ENCODE data around the gene IFITM1. TPM values are rescaled to one million over a fixed set of nuclear protein-coding genes. Genes with fewer than 3 reads are reported as not detected.
"Not testable (repeated sequence)": the region's sequence is repeated elsewhere in the genome, so short reads cannot be mapped to it uniquely, and the experiment has no call there.

The IFITM1 gene
- polyA plus RNA-seq, 3 donors: 26.0 to 49.5 (median 36.3) TPM

- H3K9me3 Mint-ChIP-seq; H3K4me3 ChIP-seq (replicated peaks in 1 of 3; ENCODE audit: low read depth in 2 of 3, low read length in 3 of 3); H3K36me3 ChIP-seq (replicated peaks in 1 of 2; ENCODE audit: control insufficient read depth in 1 of 2, insufficient read depth in 2 of 2, low read length in 2 of 2); H3K79me2 ChIP-seq (ENCODE audit: insufficient read depth, low read length); DNase-seq; H3K9ac ChIP-seq (ENCODE audit: insufficient read depth, low read length, poor library complexity, severe bottlenecking); H3K9me3 ChIP-seq (replicated peaks in 1 of 2; ENCODE audit: control insufficient read depth in 1 of 2, insufficient read depth in 1 of 2, low read length in 2 of 2); H3K27ac ChIP-seq (ENCODE audit: low read depth in 1 of 2, low read length in 2 of 2); H4K20me1 ChIP-seq (ENCODE audit: insufficient read depth, low read length); H3K36me3 Mint-ChIP-seq: not testable (repeated sequence)
- WGBS (ENCODE audit: insufficient coverage): 92% methylated on average over 7 of the region's 16 CpGs
- peak overlapping the region; percentile 21 for H2AFZ ChIP-seq (ENCODE audit: insufficient read depth, low read depth, low read length, poor library complexity, severe bottlenecking)
- peak overlapping the region in 2 of 7 donors; percentile 43 to 72 for H3K27ac Mint-ChIP-seq
- peaks cover 0 to 15% of the 10 kb centered on the region in 2 donors for H3K27me3 ChIP-seq (ENCODE audit: control insufficient read depth in 2 of 2, insufficient read depth in 2 of 2, low read length in 2 of 2)
- peaks cover 24% of the 10 kb centered on the region for H3K4me1 Mint-ChIP-seq
- peak overlapping the region in 1 of 2 donors; percentile 78 for H3K4me3 Mint-ChIP-seq
- peaks cover 11 to 22% of the 10 kb centered on the region in 2 donors for H3K4me1 ChIP-seq (ENCODE audit: control insufficient read depth in 1 of 2, insufficient read depth in 2 of 2, low read length in 2 of 2)
- intact Hi-C loops (cut with micrococcal nuclease): loop anchor here in 1 of 2 donors (5.0 to 10.0 kb wide), 2 partner anchors 45 to 98 kb away; partner anchors contain the start of gene IFITM2
- peak overlapping the region; percentile 49 for H3K4me2 ChIP-seq (replicated peaks; ENCODE audit: extremely low read depth, low read length, poor library complexity, severe bottlenecking)
- peaks cover 19 to 57% (median 32%) of the 10 kb centered on the region in 3 donors for H3K27me3 Mint-ChIP-seq (ENCODE audit: low read depth in 3 of 3)
These were observed 36.3 kb downstream of the IFITM1 start for GRCh38 chr11:350033-350722.

DNA sequence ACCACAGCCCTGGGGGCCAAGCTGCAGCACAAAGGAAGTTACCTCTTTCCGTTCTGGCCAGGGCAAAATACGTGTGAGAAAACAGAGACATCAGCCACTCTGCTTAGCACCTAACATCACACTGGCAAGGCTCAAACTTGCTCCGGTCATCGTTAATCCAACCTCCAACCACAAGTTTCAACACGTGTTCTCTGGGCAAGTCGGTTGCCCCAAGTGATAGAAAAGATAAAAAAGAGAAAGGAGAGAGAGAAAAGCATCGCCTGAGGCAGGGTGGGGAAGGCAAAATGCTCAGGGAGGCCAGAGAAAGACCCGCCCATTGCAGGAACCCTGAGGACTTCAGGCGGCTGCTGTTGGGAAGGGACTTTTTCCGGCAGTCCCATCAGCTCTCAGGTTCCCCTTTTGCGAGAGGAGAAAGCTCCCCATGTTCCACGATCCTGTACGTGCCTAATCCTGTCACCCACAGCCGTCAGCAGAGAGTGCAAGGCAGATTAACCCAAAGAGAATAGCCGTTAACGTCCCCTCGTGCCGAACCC lies 36.9 kb downstream of the IFITM1 start:
- peak overlapping the region in 1 of 3 experiments; percentile 32 for H3K4me3 ChIP-seq (replicated peaks in 1 of 3; ENCODE audit: low read depth in 2 of 3, low read length in 3 of 3)
- H3K27me3 ChIP-seq (ENCODE audit: control insufficient read depth in 2 of 2, insufficient read depth in 2 of 2, low read length in 2 of 2): peaks cover 0 to 21% of the 10 kb centered on the region in 2 donors
- Mint-ChIP-seq H3K27ac (peak overlapping the region in 4 of 7 donors; percentile 27 to 72 (median 44)), H3K4me1 (peaks cover 28% of the 10 kb centered on the region), H3K27me3 (ENCODE audit: low read depth in 3 of 3) (peaks cover 21 to 61% (median 36%) of the 10 kb centered on the region in 3 donors), H3K36me3 (no peaks in the 10 kb centered on the region), H3K4me3 (peak overlapping the region in 1 of 2 donors; percentile 78), H3K9me3 (no peaks in the 10 kb centered on the region)
- no peak overlapping the region for H3K27ac ChIP-seq (ENCODE audit: low read depth in 1 of 2, low read length in 2 of 2)
- 17% methylated on average over 9 of the region's 18 CpGs for WGBS (ENCODE audit: insufficient coverage)
- intact Hi-C loops (cut with micrococcal nuclease): loop anchor here in 1 of 2 donors (5.0 to 10.0 kb wide), 2 partner anchors 46 to 98 kb away; partner anchors contain the start of gene IFITM2
- H4K20me1 ChIP-seq (ENCODE audit: insufficient read depth, low read length): no peaks in the 10 kb centered on the region
- TF ChIP-seq, protein P1, sequence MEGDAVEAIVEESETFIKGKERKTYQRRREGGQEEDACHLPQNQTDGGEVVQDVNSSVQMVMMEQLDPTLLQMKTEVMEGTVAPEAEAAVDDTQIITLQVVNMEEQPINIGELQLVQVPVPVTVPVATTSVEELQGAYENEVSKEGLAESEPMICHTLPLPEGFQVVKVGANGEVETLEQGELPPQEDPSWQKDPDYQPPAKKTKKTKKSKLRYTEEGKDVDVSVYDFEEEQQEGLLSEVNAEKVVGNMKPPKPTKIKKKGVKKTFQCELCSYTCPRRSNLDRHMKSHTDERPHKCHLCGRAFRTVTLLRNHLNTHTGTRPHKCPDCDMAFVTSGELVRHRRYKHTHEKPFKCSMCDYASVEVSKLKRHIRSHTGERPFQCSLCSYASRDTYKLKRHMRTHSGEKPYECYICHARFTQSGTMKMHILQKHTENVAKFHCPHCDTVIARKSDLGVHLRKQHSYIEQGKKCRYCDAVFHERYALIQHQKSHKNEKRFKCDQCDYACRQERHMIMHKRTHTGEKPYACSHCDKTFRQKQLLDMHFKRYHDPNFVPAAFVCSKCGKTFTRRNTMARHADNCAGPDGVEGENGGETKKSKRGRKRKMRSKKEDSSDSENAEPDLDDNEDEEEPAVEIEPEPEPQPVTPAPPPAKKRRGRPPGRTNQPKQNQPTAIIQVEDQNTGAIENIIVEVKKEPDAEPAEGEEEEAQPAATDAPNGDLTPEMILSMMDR (IDR thresholded peaks at IDR 0.05): no peak
- no peaks in the 10 kb centered on the region for H3K36me3 ChIP-seq (replicated peaks in 1 of 2; ENCODE audit: control insufficient read depth in 1 of 2, insufficient read depth in 2 of 2, low read length in 2 of 2)
- DNase-seq: peak in 2 of 3 donors; percentile 24 to 57
- no peaks in the 10 kb centered on the region for H3K9me3 ChIP-seq (replicated peaks in 1 of 2; ENCODE audit: control insufficient read depth in 1 of 2, insufficient read depth in 1 of 2, low read length in 2 of 2)
- peak overlapping the region; percentile 49 for H3K4me2 ChIP-seq (replicated peaks; ENCODE audit: extremely low read depth, low read length, poor library complexity, severe bottlenecking)
- H3K9ac ChIP-seq (ENCODE audit: insufficient read depth, low read length, poor library complexity, severe bottlenecking): no peak overlapping the region
- H2AFZ ChIP-seq (ENCODE audit: insufficient read depth, low read depth, low read length, poor library complexity, severe bottlenecking): peak overlapping the region; percentile 21
- peaks cover 16 to 28% of the 10 kb centered on the region in 2 donors for H3K4me1 ChIP-seq (ENCODE audit: control insufficient read depth in 1 of 2, insufficient read depth in 2 of 2, low read length in 2 of 2)
- no peaks in the 10 kb centered on the region for H3K79me2 ChIP-seq (ENCODE audit: insufficient read depth, low read length)
